ENCODE results near the gene ADGRL3.
A peak's percentile ranks its signal among the peaks of the same experiment; 100 is the strongest.

The ADGRL3 gene

DNA sequence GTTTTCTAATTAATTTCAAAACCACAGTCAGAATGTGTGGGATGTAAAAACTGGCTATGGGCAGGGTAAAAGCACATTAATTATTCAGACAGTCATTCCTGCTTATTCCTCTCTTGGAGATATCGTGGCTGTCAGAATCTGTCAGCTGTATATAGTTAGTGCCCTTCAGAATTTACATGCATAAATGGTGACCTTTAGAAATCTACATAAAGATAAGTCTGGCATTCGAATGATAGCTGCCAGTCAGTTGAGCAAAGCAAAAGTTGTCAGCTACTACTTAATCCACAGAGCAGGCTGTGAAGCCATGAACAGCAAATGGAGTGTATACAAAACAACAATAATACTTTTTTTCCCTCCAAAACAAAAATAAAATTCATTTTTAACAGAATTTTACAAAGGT lies 189.5 kb downstream of the ADGRL3 start:
- in situ Hi-C loops (cut with HindIII; ENCODE audit: low sequenced_read_pairs) = no loop called here
- TF ChIP-seq CTCF (IDR thresholded peaks at IDR 0.05; ENCODE audit: low read depth, low read length) = no peak
- no peak overlapping the region for H3K4me3 ChIP-seq (ENCODE audit: low read depth, low read length)
- no peak for DNase-seq (ENCODE audit: low read depth, low spot score)

- in situ Hi-C loops (cut with HindIII; ENCODE audit: low sequenced_read_pairs) = no loop called here
- no peak overlapping the region for H3K4me3 ChIP-seq (ENCODE audit: low read depth, low read length)
- DNase-seq (ENCODE audit: low read depth, low spot score) = no peak
- no peak for TF ChIP-seq CTCF (IDR thresholded peaks at IDR 0.05; ENCODE audit: low read depth, low read length)
Measured at GRCh38 chr4:61395754-61396153, 195.6 kb downstream of the ADGRL3 start.

GRCh38 chr4:61397174-61397573 lies 197.0 kb downstream of the ADGRL3 start:
- DNase-seq (ENCODE audit: low read depth, low spot score) = peak; percentile 57
- no peak for TF ChIP-seq CTCF (IDR thresholded peaks at IDR 0.05; ENCODE audit: low read depth, low read length)
- in situ Hi-C loops (cut with HindIII; ENCODE audit: low sequenced_read_pairs) = no loop called here
- no peak overlapping the region for H3K4me3 ChIP-seq (ENCODE audit: low read depth, low read length)

DNA sequence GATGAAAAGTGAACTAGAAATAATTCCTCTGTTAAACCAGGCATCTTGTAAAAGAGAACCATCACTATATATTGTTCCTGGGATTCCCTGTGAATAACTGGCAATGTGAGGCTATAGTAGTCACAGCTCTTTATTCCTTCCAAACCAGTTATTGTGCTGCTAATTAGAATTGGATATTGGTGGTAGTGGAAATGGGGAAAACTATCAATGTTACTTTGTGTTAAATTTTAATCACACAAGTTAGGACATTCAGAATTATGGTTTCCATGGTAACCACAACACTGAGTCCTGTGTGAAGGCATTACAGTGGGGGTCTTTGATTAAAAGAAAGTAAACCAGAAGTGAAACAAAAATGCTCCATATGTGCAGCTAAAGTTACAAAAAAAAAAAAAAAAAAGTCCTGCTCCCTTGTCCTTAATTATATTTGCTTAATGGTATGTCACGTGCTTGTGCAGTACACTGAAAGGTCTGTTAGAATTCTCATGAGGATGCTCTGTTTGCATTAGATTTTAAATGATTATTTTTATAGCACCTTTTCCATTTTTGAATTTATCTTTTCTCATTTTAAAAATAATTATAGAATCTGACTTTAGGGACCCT lies 200.4 kb downstream of the ADGRL3 start:
- no peak for DNase-seq (ENCODE audit: low read depth, low spot score)
- in situ Hi-C loops (cut with HindIII; ENCODE audit: low sequenced_read_pairs) = no loop called here
- TF ChIP-seq CTCF (IDR thresholded peaks at IDR 0.05; ENCODE audit: low read depth, low read length) = no peak
- H3K4me3 ChIP-seq (ENCODE audit: low read depth, low read length) = no peak overlapping the region

GRCh38 chr4:61401771-61402170 lies 201.6 kb downstream of the ADGRL3 start:
- no peak for TF ChIP-seq CTCF (IDR thresholded peaks at IDR 0.05; ENCODE audit: low read depth, low read length)
- no peak for DNase-seq (ENCODE audit: low read depth, low spot score)

DNA sequence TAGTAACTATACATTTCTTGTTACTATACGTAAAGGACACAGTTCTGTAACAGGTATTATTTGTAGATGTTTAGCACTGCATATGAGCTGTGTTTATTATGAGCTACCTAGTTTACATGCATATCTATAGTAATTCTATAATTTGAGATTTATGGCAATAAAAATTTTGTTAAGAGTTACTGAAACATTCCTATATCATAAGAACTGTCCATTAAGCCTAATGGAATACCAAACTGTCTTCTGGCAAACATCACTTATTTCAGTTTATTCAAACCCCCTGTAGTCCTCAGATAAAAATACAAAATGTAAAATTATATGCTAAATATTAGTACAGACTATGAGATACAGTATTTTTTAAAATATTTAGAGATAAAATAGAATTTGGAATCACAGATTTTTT lies 205.2 kb downstream of the ADGRL3 start:
- no peak for TF ChIP-seq CTCF (IDR thresholded peaks at IDR 0.05; ENCODE audit: low read depth, low read length)
- in situ Hi-C loops (cut with HindIII; ENCODE audit: low sequenced_read_pairs) = no loop called here
- H3K4me3 ChIP-seq (ENCODE audit: low read depth, low read length) = no peak overlapping the region
- DNase-seq (ENCODE audit: low read depth, low spot score) = no peak

More at GRCh38 chr4:61401771-61402170, 201.6 kb downstream of the ADGRL3 start:
- no peak overlapping the region for H3K4me3 ChIP-seq (ENCODE audit: low read depth, low read length)
- in situ Hi-C loops (cut with HindIII; ENCODE audit: low sequenced_read_pairs) = no loop called here

- no peak for TF ChIP-seq CTCF (IDR thresholded peaks at IDR 0.05; ENCODE audit: low read depth, low read length)
- H3K4me3 ChIP-seq (ENCODE audit: low read depth, low read length) = no peak overlapping the region
- in situ Hi-C loops (cut with HindIII; ENCODE audit: low sequenced_read_pairs) = no loop called here
- no peak for DNase-seq (ENCODE audit: low read depth, low spot score)
Measured at GRCh38 chr4:61406677-61407076, 206.6 kb downstream of the ADGRL3 start.
